ENCODE data around the gene GOLPH3. TPM values are rescaled to one million over a fixed set of nuclear protein-coding genes. Genes with fewer than 3 reads are reported as not detected.

The GOLPH3 gene
- total RNA-seq, 2 donors from 2014 or later = 60.6 to 63.7 TPM

DNA sequence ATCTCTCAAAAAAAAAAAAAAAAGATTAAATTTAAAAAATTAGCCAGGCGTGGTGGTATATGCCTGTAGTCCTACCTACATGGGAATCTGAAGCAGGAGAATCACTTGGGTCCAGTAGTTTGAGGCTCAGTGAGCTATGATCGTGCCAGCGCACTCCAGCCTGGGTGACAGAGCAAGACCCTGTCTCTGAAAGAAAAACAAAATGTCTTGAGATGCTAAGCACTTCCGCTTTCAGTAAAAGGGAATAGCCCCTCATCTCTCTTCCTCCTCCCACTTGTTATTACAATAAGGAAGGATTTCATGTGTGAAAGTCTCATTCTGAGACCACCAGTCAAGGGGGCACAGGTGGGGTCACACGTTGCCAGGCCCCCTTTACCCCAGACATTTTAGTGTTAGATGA is 79.4 kb downstream of the GOLPH3 start:
- DNase-seq (ENCODE audit: low spot score) = no peak
- Histone ChIP-seq H3K27ac (peak overlapping the region in 1 of 2 donors; percentile 21), H3K4me1 (peaks cover 0 to 17% of the 10 kb centered on the region in 2 donors), H3K9me3 (no peaks in the 10 kb centered on the region), H3K36me3 (peaks cover 38% of the 10 kb centered on the region), H3K4me3 (no peak overlapping the region), H3K27me3 (no peaks in the 10 kb centered on the region)
- TF ChIP-seq, protein P1, sequence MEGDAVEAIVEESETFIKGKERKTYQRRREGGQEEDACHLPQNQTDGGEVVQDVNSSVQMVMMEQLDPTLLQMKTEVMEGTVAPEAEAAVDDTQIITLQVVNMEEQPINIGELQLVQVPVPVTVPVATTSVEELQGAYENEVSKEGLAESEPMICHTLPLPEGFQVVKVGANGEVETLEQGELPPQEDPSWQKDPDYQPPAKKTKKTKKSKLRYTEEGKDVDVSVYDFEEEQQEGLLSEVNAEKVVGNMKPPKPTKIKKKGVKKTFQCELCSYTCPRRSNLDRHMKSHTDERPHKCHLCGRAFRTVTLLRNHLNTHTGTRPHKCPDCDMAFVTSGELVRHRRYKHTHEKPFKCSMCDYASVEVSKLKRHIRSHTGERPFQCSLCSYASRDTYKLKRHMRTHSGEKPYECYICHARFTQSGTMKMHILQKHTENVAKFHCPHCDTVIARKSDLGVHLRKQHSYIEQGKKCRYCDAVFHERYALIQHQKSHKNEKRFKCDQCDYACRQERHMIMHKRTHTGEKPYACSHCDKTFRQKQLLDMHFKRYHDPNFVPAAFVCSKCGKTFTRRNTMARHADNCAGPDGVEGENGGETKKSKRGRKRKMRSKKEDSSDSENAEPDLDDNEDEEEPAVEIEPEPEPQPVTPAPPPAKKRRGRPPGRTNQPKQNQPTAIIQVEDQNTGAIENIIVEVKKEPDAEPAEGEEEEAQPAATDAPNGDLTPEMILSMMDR (IDR thresholded peaks at IDR 0.05) = no peak

DNA sequence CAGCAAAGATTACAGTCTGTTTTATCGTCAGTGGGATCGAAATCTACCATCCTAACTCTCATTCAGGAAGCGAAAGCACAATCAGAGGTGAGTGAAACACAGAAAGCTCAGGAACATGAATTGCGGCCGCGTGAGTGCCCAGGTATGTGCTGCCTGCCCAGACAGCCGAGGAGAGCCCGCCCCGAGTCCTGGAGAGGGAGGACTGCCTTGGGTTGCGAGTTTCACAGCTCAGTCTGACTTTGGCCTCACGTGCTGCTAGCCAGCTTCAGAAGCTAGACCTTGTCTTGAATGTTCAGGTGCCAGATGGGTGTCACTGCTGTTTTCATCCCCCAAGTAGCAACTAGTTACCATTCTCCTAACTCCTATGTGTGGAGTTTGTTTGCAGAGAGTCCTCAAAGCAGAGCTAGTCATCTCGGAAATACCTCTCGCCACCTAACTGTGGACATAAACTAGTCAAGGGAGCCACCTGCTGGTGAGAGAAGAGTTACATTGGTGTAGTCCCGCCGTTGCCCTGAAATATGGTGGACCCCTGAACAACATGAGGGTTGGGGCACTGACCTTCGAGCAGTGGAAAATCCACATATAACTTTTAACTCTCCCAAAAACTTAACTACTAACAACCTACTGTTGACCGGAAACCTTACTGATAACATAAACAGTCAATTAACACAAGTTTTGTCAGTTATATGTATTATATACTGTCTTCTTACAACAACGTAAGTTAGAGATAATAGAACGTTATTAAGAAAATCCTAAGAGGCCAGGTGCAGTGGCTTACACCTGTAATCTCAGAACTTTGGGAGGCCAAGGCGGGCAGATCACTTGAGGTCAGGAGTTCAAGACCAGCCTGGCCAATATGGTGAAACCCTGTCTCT is 80.9 kb downstream of the GOLPH3 start:
- no peak overlapping the region for H3K27ac ChIP-seq
- DNase-seq (ENCODE audit: low spot score) = peak; percentile 72

DNA sequence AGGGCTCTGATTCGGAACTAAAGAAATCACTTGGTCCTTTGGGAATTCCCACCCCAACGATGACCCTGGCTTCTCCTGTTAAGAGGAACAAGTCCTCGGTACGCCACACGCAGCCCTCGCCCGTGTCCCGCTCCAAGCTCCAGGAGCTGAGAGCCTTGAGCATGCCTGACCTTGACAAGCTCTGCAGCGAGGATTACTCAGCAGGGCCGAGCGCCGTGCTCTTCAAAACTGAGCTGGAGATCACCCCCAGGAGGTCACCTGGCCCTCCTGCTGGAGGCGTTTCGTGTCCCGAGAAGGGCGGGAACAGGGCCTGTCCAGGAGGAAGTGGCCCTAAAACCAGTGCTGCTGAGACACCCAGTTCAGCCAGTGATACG is 83.4 kb downstream of the GOLPH3 start:
- Histone ChIP-seq H3K27me3 (no peaks in the 10 kb centered on the region), H3K4me1 (peaks cover 0 to 9% of the 10 kb centered on the region in 2 donors), H3K27ac (no peak overlapping the region), H3K9me3 (no peaks in the 10 kb centered on the region), H3K36me3 (peaks cover 40% of the 10 kb centered on the region), H3K4me3 (no peak overlapping the region)
- peak; percentile 55 for DNase-seq (ENCODE audit: low spot score)
- TF ChIP-seq, protein P1 (IDR thresholded peaks at IDR 0.05) = no peak

More for the DNA sequence above, 80.9 kb downstream of the GOLPH3 start:
- Histone ChIP-seq H3K36me3 (peaks cover 38% of the 10 kb centered on the region), H3K4me3 (no peak overlapping the region), H3K27me3 (no peaks in the 10 kb centered on the region), H3K4me1 (peaks cover 0 to 9% of the 10 kb centered on the region in 2 donors), H3K9me3 (no peaks in the 10 kb centered on the region)
- TF ChIP-seq, protein P1 (IDR thresholded peaks at IDR 0.05) = peak; percentile 54 to 79

DNA sequence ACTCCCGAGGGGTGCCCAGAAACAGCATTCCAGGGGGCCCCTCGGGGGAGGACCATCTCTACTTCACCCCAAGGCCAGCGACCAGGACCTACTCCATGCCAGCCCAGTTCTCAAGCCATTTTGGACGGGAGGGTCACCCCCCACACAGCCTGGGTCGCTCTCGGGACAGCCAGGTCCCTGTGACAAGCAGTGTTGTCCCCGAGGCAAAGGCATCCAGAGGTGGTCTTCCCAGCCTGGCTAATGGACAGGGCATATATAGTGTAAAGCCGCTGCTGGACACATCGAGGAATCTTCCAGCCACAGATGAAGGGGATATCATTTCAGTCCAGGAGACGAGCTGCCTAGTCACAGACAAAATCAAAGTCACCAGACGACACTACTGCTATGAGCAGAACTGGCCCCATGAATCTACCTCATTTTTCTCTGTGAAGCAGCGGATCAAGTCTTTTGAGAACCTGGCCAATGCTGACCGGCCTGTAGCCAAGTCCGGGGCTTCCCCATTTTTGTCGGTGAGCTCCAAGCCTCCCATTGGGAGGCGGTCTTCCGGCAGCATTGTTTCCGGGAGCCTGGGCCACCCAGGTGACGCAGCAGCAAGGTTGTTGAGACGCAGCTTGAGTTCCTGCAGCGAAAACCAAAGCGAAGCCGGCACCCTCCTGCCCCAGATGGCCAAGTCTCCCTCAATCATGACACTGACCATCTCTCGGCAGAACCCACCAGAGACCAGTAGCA is 83.9 kb downstream of the GOLPH3 start:
- Histone ChIP-seq H3K27me3 (no peaks in the 10 kb centered on the region), H3K4me3 (no peak overlapping the region), H3K9me3 (no peaks in the 10 kb centered on the region), H3K27ac (no peak overlapping the region), H3K36me3 (peaks cover 40% of the 10 kb centered on the region), H3K4me1 (peaks cover 0 to 6% of the 10 kb centered on the region in 2 donors)
- TF ChIP-seq, protein P1 (IDR thresholded peaks at IDR 0.05) = no peak
- peak; percentile 53 for DNase-seq (ENCODE audit: low spot score)

DNA sequence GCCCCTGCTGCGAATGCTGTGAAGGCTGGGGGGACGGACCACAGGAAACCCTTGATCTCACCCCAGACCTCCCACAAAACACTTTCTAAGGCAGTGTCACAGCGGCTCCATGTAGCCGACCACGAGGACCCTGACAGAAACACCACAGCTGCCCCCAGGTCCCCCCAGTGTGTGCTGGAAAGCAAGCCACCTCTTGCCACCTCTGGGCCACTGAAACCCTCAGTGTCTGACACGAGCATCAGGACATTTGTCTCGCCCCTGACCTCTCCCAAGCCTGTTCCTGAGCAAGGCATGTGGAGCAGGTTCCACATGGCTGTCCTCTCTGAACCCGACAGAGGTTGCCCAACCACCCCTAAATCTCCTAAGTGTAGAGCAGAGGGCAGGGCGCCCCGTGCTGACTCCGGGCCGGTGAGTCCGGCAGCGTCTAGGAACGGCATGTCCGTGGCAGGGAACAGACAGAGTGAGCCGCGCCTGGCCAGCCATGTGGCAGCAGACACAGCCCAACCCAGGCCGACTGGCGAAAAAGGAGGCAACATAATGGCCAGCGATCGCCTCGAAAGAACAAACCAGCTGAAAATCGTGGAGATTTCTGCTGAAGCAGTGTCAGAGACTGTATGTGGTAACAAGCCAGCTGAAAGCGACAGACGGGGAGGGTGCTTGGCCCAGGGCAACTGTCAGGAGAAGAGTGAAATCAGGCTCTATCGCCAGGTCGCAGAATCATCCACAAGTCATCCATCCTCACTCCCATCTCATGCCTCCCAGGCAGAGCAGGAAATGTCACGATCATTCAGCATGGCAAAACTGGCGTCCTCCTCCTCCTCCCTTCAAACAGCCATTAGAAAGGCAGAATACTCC is 84.7 kb downstream of the GOLPH3 start:
- Histone ChIP-seq H3K9me3 (no peaks in the 10 kb centered on the region), H3K36me3 (peaks cover 40% of the 10 kb centered on the region)
- TF ChIP-seq, protein P1 (IDR thresholded peaks at IDR 0.05) = no peak

More for the DNA sequence above, 84.7 kb downstream of the GOLPH3 start:
- Histone ChIP-seq H3K27ac (no peak overlapping the region), H3K4me3 (no peak overlapping the region), H3K27me3 (no peaks in the 10 kb centered on the region), H3K4me1 (no peaks in the 10 kb centered on the region)
- peak; percentile 52 for DNase-seq (ENCODE audit: low spot score)
